GM12878 (cell line): ENCODE results near the gene TPI1. TPM values are rescaled to one million over a fixed set of nuclear protein-coding genes. Genes with fewer than 3 reads are reported as not detected.

Experiments
- ATAC-seq: fragments of 200-7000 bp; cut with Tn5 transposase; 3 replicates; pipeline ENCODE4 v1.9.1; 2020; ENCODE audit warnings: mild to moderate bottlenecking, moderate library complexity
- BruUV-seq: library from RNA; stranded (reverse); fragments of 400-500 nt; replicated peaks from 2 replicates; lab custom pipeline; 2021; lab: Mats Ljungman, UMichigan
- CTCF ChIA-PET: fragments of 300-600 bp; sonication (Branson Sonifier 250); formaldehyde crosslinking; extraction: SDS; loops from one replicate; lab custom pipeline; 2021; ENCODE audit warnings: inconsistent platforms; lab: Yijun Ruan, JAX
- POLR2A ChIA-PET: fragments of 350-600 bp; formaldehyde crosslinking; extraction: SDS; loops from one replicate; lab custom pipeline; 2021; ENCODE audit warnings: inconsistent platforms; lab: Charles Lee
- RAD21 ChIA-PET: fragments of 300-600 bp; sonication (Branson Sonifier 250); formaldehyde crosslinking; loops from one replicate; lab custom pipeline; 2023; ENCODE audit warnings: antibody characterized with exemption; ENCODE audit not compliant: unreplicated experiment; lab: Charles Lee
- SMC1A ChIA-PET: fragments of 300-600 bp; sonication (Branson Sonifier 250); formaldehyde crosslinking; loops from one replicate; lab custom pipeline; 2023; ENCODE audit not compliant: unreplicated experiment, uncharacterized antibody; lab: Charles Lee
- DNase-seq: peaks from one replicate; pipeline ENCODE4 v3.0.0-alpha.2; 2011; ENCODE audit warnings: low read depth, low spot score
- FAIRE-seq: peaks from 3 replicates; lab custom pipeline; 2011; peaks lifted over from hg19 to GRCh38; lab: Jason Lieb, UNC
- H2AFZ ChIP-seq: 2 replicates; pipeline ENCODE4 v1.6.0; 2011; ENCODE audit warnings: low read depth, low read length, control low read depth; ENCODE audit not compliant: control insufficient read depth
- H3K27ac ChIP-seq: 2 replicates; pipeline ENCODE4 v1.5.1; 2011; ENCODE audit warnings: control low read depth; ENCODE audit not compliant: control insufficient read depth, insufficient read depth
- H3K27me3 ChIP-seq, 2 experiments: replicated peaks in 1 of 2; 2 replicates each; pipeline versions ENCODE4 v1.6.0 to v1.6.1; 2011; ENCODE audit warnings: low read length in 1 of 2; ENCODE audit not compliant: control insufficient read depth in 2 of 2, insufficient read depth in 2 of 2
- H3K36me3 ChIP-seq, 2 experiments: 2 replicates each; pipeline ENCODE4 v1.5.1; 2011; ENCODE audit warnings: low read length in 1 of 2; ENCODE audit not compliant: control insufficient read depth in 2 of 2, insufficient read depth in 2 of 2
- H3K4me1 ChIP-seq: 2 replicates; pipeline ENCODE4 v1.6.1; 2011; ENCODE audit warnings: mild to moderate bottlenecking, low read length, moderate library complexity, mixed read lengths; ENCODE audit not compliant: control insufficient read depth, insufficient read depth
- H3K4me2 ChIP-seq: 2 replicates; pipeline ENCODE4 v1.6.0; 2011; ENCODE audit warnings: control low read depth; ENCODE audit not compliant: control insufficient read depth, insufficient read depth
- H3K4me3 ChIP-seq: fragments of 200-600 bp; sonication (generic); 2 replicates; pipeline ENCODE4 v1.5.1; 2016
- H3K79me2 ChIP-seq: 2 replicates; pipeline ENCODE4 v1.6.0; 2011; ENCODE audit warnings: low read length; ENCODE audit not compliant: control insufficient read depth, insufficient read depth
- H3K9ac ChIP-seq: 2 replicates; pipeline ENCODE4 v1.8.0; 2011; ENCODE audit warnings: low read length, control low read depth, mixed read lengths; ENCODE audit not compliant: control insufficient read depth, insufficient read depth
- H3K9me3 ChIP-seq: replicated peaks from 3 replicates; pipeline ENCODE4 v1.5.1; 2011; ENCODE audit warnings: mild to moderate bottlenecking, low read length; ENCODE audit not compliant: control insufficient read depth, insufficient read depth
- H4K20me1 ChIP-seq: 2 replicates; pipeline ENCODE4 v1.6.0; 2011; ENCODE audit not compliant: control insufficient read depth, insufficient read depth
- CHD1 ChIP-seq: IDR thresholded peaks from 2 replicates; pipeline ENCODE4 v1.6.1; 2012; ENCODE audit warnings: low read depth, low read length, improper control_type of control experiment
- HSF1 ChIP-seq: fragments of 150-350 bp; IDR thresholded peaks from 2 replicates; pipeline ENCODE4 v1.6.1; 2014; ENCODE audit warnings: mild to moderate bottlenecking, low read depth, low read length
- NRF1 ChIP-seq: conservative IDR thresholded peaks from 2 replicates; pipeline ENCODE4 v1.6.1; 2011; ENCODE audit warnings: mild to moderate bottlenecking, low read depth, low read length, improper control_type of control experiment
- RAD21 ChIP-seq: IDR thresholded peaks from 2 replicates; pipeline ENCODE4 v1.6.1; 2011; ENCODE audit warnings: mild to moderate bottlenecking, low read depth, low read length, moderate library complexity; ENCODE audit not compliant: insufficient read depth
- RB1 ChIP-seq: fragments of 450-650 bp; formaldehyde crosslinking; IDR thresholded peaks from 2 replicates; pipeline ENCODE4 v1.6.1; 2017; ENCODE audit warnings: mild to moderate bottlenecking, borderline replicate concordance
- SMARCA5 ChIP-seq: fragments of 450-650 bp; IDR thresholded peaks from 2 replicates; pipeline ENCODE4 v1.6.1; 2017; ENCODE audit warnings: mild to moderate bottlenecking
- SMC3 ChIP-seq: IDR thresholded peaks from 2 replicates; pipeline ENCODE4 v1.6.1; 2011; ENCODE audit warnings: low read length, improper control_type of control experiment, borderline replicate concordance
- STAT1 ChIP-seq: fragments of 450-650 bp; conservative IDR thresholded peaks from 2 replicates; pipeline ENCODE4 v1.6.1; 2014; ENCODE audit warnings: antibody characterized with exemption, mild to moderate bottlenecking
- ZBTB11 ChIP-seq: fragments of 450-650 bp; formaldehyde crosslinking; IDR thresholded peaks from 2 replicates; pipeline ENCODE4 v1.5.0; 2022; ENCODE audit warnings: mild to moderate bottlenecking, missing genetic modification characterization
- ZNF207 ChIP-seq: fragments of 450-650 bp; IDR thresholded peaks from 2 replicates; pipeline ENCODE4 v1.6.1; 2014; ENCODE audit warnings: antibody characterized with exemption, mild to moderate bottlenecking, borderline replicate concordance
- ZZZ3 ChIP-seq: IDR thresholded peaks from 2 replicates; pipeline ENCODE4 v1.6.1; 2011; ENCODE audit warnings: low read depth; ENCODE audit not compliant: control insufficient read depth, insufficient read length
- WGBS: methylation state at CpG from one replicate; pipeline ENCODE4 v1.1.6; 2016; ENCODE audit warnings: low lambda C conversion rate; ENCODE audit not compliant: insufficient replicate concordance, insufficient coverage; ENCODE audit errors: missing lambda C conversion rate; 5-methylcytosine and 5-hydroxymethylcytosine counted together
- in situ Hi-C: fragments of 300-500 bp; cut with MboI; formaldehyde crosslinking; loops from 9 replicates; pipeline ENCODE4 v1.14.3; 2018; ENCODE audit warnings: mixed read lengths
- intact Hi-C: fragments of 100-400 bp; cut with micrococcal nuclease; formaldehyde crosslinking; loops from one replicate; pipeline ENCODE4 v1.14.2; 2022; ENCODE audit not compliant: unreplicated experiment
- polyA plus RNA-seq, 11 experiments: library from polyadenylated mRNA; depleted of rRNA in 4 of 11; unstranded in 6 of 11; stranded (reverse) in 5 of 11; fragments of >200 nt; fragmentation: Nextera tagmentation in 4 of 11; fragmentation: Illumina TruSeq in 1 of 11; extraction: Ambion mirVana in 4 of 11; extraction: Trizol in 1 of 11; gene quantifications; 1 replicate in 1 of 11; 2 replicates in 10 of 11; pipeline versions ENCODE4 v1.2.1 to v1.2.3, GENCODE V29; 2011 to 2016; ENCODE audit warnings: inconsistent platforms in 2 of 11, missing spikeins in 2 of 11, low read depth in 1 of 11
- total RNA-seq, 4 experiments: library from RNA; depleted of rRNA in 3 of 4; stranded (reverse); fragments of >200 nt in 3 of 4; fragmentation: Illumina TruSeq in 1 of 4; extraction: Trizol in 1 of 4; gene quantifications; 2 replicates each; pipeline versions ENCODE4 v1.2.1 to v1.2.3, GENCODE V29; 2013 to 2021

The TPI1 gene
- total and polyA plus RNA-seq, 10 of the 15 experiments (the other 5 are each of a cell fraction or from before 2014, with no cell fraction given), result 916 to 7,349 (median 1,677) TPM

- no peak for FAIRE-seq
- intact Hi-C loops, result no loop called here
- Histone ChIP-seq H3K79me2 (no peaks in the 10 kb centered on the region), H4K20me1 (no peaks in the 10 kb centered on the region), H3K36me3 (no peaks in the 10 kb centered on the region), H3K9me3 (no peaks in the 10 kb centered on the region), H2AFZ (no peak overlapping the region), H3K27ac (no peak overlapping the region), H3K9ac (no peak overlapping the region), H3K4me3 (no peak overlapping the region), H3K4me2 (no peak overlapping the region), H3K4me1 (peaks cover 10% of the 10 kb centered on the region), H3K27me3 (no peaks in the 10 kb centered on the region)
- CTCF ChIA-PET, result interaction anchor here (1.1 to 6.8 kb wide), 3 partner anchors 11 to 84 kb away, joined by 4 to 72 read pairs (median 43); partner anchors contain the start of genes CDCA3, MLF2 and USP5
- SMC1A ChIA-PET, result interaction anchor here (1.1 to 5.8 kb wide), 2 partner anchors 11 to 84 kb away, joined by 3 to 35 read pairs; partner anchors contain the start of gene MLF2
- in situ Hi-C loops, result no loop called here
- RAD21 ChIA-PET, result interaction anchor here (1.1 kb wide), 1 partner anchor 54 kb away, joined by 3 read pairs; no protein-coding TSS in a partner anchor
- TF ChIP-seq NRF1 (no peak), SMARCA5 (no peak), ZZZ3 (no peak), RAD21 (no peak), RB1 (no peak), SMC3 (no peak), HSF1 (no peak), ZBTB11 (no peak), CHD1 (no peak), ZNF207 (no peak), STAT1 (no peak)
- no peak for DNase-seq
- BruUV-seq, result no TSS peak
- 76% methylated on average over 26 of the region's 26 CpGs for WGBS
- no peak for ATAC-seq
- POLR2A ChIA-PET, result interaction anchor here (0.6 to 1.7 kb wide), 3 partner anchors 11 to 225 kb away, joined by 4 to 9 read pairs (median 5); no protein-coding TSS in a partner anchor
These were observed 29.8 kb upstream of the TPI1 start for GRCh38 chr12:6837370-6838060.
